Stimulated activated CD4-positive, alpha-beta T cell treated with anti-CD3 and anti-CD28 coated beads, TNF-alpha, amount 100 ng/mL, for 4 hours (primary cell): ENCODE results near the gene PTK7.

ENCODE experiments used
- DNase-seq, 3 experiments: peaks; one replicate each; pipeline ENCODE4 v3.0.0-alpha.2; 2020; ENCODE audit warnings: low read depth in 3 of 3

PTK7 gene

DNA sequence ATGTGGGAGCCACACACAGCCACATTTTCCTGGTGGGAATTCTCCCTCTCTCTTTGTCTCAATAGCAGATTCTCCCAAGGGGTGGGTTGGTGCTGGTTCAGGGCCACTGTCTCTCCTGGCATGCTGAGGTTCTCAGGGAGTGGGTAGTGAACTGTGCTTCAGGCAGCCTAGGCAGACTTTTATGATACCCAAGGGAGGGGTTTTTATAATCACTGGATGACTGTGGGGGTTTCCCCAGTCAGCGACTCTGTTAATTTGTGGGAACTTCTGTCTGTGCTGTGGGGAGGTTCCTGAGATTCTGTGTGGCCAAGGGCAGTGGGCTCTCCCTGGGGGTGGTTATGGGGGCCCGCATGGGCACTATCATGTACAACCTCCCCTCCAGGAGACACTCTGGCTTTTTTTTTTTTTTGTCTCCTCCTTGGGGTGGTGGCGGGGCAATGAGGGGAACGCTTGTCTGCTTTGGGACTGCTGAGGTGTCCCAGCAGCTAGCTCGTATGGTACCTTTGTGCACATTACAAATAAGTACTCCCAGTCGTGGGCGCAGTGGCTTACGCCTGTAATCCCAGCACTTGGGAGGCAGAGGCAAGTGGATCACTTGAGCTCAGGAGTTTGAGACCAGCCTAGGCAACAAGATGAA lies 10.0 kb downstream of the PTK7 start:
- no peak for DNase-seq

- DNase-seq, result no peak
Observed at GRCh38 chr6:43088654-43089056, 12.5 kb downstream of the PTK7 start.

DNA sequence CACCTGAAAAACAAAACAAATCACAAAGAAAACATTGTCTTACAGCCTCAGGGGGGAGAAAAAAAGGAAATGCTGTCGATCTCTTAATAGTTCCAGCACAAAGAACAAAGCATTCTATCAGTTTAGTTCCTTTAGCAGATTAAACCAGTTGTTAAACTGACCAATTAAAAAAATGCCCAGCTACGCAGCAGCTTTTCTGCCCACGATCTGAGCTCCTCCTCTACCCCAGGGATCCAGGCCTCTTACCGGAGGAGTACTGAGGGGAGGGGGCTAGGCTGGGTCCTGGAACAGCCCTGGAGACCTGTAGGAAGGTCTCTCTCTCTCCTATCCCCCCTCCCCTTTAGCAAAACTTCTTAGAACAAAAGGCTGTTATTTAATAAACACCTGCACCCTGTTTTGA lies 13.4 kb downstream of the PTK7 start:
- no peak for DNase-seq

- no peak for DNase-seq
Observed at GRCh38 chr6:43089874-43090558, 13.9 kb downstream of the PTK7 start.

DNA sequence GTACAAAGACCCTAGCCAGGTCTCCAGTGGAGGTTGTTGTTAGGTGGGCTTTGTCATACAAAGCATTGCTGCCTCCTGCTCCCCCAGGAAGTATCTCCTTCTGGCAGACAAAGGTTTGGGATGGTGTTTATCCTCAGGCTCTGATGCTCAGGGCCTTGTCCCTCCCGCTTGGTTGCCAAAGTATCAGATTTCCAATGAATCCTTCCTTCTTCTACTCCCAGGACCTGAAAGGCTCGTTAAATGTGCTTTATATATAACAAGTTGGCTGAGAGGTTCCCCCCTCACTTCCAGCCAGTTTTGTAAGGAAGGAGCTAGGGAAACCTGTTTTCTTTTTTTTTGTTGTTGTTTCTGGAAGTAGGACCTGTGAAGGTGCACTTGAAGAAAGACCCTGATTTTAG lies 14.4 kb downstream of the PTK7 start:
- DNase-seq, result no peak

GRCh38 chr6:43091020-43091419 lies 14.9 kb downstream of the PTK7 start:
- no peak for DNase-seq

DNA sequence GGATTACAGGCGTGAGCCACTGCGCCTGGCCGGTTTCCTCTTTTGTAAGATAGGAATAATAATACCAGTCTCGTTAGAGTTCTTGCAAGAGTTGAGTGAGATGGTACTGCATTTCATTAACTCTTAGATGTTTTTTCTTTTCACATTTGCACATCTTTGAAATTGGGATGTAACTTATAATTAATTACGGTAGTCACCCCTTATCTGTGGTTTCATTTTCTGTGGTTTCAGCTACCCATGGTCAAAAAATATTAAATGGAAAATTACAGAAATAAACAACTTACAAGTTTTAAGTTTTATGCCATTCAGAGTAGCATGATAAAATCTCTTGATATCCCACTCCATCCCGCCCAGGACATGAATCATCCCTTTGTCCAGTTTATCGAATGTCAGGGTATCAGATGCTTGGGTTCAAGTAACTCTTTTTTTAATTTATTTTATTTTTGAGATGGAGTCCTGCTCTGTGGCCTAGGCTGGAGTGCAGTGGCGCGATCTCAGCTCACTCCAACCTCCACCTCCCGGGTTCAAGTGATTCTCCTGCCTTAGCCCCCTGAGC lies 15.4 kb downstream of the PTK7 start:
- no peak for DNase-seq

- DNase-seq, result no peak
Observed at GRCh38 chr6:43092635-43093034, 16.5 kb downstream of the PTK7 start.

DNA sequence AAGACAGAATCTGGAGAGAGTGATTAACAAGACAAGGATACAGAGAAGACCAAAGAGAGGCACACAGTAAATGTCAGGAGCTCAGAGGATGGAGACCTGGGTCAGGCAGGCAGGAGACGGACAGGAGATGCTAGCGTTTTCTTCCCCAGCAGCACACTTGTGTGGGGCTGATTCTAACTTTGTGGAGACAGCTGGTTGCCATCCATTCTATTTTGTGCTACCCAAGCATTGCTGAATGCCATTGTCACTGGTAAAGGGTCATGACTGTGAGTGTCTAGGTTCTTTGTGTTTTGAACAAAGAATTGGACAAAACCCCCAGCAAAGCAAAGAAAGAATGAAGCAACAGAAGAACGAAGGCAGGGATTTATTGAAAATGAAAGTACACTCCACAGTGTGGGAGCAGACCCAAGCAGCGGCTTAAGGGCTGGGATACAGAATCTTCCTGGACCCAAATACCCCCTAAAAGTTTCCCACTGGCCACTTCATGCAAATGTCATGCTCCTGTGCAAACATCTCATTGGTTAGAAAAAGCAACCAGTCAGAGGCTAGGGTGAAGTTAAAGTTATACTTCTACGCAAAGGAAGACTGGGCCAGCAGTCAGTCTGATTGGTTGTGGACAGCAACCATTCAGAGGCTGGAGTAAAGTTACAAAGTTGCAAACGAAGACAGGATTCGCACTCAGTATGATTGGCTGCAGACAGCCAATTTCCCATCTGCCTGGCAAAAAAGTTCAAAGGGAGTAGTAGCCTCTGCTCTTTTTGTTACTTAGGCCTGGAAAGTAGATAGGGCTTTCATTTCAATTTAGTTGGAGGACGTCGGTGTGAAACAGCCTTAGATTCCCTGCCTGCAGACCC lies 17.5 kb downstream of the PTK7 start:
- no peak for DNase-seq

- no peak for DNase-seq
Observed at GRCh38 chr6:43095939-43096338, 19.8 kb downstream of the PTK7 start.

- no peak for DNase-seq
Observed at GRCh38 chr6:43096451-43097097, 20.5 kb downstream of the PTK7 start.

DNA sequence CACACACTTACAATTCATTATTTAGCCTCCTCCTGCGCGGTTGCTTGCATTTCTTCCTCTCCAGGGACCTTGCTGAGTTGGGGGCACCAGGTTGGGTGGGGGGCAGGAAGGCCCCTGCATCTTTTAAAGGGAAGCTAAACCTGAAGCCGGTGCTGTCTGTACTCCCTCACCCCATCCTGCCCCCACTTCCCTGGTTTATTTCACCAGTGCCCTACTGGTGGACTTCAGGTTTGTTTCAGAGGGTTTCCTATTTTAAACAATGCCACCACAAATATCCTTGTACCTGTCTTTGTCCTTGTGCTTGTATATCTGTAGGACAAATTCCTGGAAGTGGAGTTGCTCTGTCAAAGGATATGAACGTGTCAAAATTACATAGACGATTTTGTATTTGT lies 21.0 kb downstream of the PTK7 start:
- DNase-seq, result no peak

DNA sequence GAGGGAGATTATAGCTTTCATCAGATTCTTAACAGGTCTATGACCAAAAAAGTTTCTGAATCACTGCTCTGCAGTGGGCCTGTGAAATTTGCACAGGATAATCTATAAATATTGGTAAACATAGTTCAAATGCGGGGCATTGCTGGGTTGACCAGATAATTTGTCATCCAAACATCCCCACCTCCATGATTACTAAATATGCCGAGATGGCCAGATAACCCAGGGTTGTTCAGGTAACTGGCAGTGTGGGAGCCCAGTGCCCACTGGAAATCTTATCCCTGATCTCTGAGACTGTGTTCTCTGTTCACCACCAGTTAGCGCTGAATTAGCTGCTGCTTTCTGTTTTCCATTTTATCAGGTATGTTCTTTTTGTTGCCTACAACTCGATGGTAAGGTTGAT lies 21.4 kb downstream of the PTK7 start:
- no peak for DNase-seq

DNA sequence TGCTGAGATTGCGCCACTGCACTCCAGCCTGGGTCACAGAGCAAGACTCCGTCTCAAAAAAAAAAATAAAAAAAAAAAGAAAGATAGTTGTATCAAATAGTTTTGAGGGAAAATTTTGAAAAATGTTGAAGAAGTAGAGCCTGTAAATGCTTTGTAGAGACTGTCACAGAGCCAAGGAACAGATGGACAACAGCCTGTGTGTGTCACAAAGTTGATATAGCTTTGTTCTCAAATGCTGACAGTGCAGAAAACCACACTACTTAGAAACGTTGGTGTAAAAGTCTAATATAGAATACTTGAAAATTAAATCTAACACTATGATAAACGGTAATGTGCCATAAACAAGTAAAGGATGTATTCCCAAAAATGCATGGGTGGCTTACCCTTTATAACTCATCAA lies 25.4 kb downstream of the PTK7 start:
- no peak for DNase-seq

GRCh38 chr6:43103253-43103876 lies 27.3 kb downstream of the PTK7 start:
- no peak for DNase-seq

DNA sequence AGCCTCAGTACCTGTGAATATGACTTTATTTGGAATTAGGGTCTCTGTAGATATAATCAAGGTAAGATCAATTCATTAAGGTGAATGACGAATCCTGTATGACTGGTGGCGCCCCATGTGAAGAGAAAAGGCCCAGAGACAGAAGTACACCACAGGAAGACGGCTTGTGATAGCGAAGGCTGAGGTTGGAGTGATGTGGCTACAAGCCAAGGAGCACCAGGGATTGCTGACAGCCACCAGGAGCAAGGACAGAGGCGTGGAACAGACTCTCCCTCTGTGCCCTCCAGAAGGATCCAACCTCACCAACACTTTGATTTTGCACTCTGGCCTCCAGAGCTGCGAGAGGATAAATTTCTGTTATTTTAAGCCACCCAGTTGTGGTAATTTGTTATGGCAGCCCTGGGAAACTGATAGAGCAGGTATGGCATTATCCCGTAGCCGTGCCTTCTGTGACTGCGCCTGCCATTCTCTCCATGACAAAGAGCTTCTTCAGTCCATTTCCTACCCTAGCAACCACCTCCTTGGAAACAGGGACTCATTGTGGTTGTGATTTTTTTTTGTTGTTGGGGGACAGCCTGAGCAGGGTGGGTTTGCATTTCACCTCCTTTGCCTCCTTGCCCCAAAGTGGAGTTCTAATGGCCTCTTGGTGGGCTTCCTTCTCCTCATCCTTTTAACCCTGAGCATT lies 29.6 kb downstream of the PTK7 start:
- DNase-seq, result no peak

GRCh38 chr6:43107344-43108062 lies 31.4 kb downstream of the PTK7 start:
- DNase-seq, result no peak

DNA sequence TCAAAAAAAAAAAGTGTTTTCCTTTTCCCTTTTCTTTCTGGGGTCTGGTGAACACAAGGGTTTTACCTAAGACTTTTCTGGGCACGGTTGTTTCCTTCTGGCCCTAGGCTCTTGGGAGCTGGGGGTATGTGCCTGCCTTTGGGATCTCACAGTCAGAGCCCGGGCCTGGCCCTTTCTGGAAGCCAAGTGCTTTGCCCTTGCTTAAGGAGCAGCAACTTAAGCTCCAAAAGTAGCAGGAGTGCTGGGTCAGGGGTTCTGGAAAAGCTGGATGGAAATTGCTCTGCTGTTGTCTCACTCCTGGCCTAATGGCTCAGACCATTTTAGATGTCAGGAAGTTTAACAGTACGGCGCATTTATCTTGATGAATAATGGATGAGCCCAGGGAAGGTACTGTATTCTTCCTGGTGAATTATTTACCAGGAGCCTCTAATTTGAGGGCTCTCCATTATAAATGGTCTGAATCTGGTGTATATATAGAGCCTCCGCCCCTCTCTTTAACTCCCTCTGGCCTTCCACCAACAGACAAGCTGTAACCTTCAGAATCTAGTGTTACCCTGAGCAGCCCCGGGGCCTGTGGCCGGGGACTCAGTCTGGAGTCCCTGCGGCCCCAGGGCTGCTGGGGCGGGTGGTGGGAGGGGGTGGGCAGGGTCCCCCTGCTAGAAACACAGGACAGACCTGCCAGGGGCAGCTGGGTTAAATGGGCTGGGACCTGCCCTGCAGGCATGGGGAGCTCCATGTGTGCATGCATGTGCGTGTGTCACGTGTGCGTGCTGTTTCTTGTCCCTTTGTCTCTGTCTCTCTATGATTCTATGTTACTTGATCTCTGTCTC lies 37.5 kb downstream of the PTK7 start:
- DNase-seq, result no peak

GRCh38 chr6:43115365-43115764 lies 39.3 kb downstream of the PTK7 start:
- no peak for DNase-seq
